GM18867 (cell line): ENCODE data around the gene PARVB.

Experiments used
- ATAC-seq: cut with Tn5 transposase; IDR thresholded peaks from one replicate; pipeline ENCODE4 v1.9.1; 2021; ENCODE audit warnings: mild to moderate bottlenecking, moderate library complexity; ENCODE audit not compliant: unreplicated experiment

The PARVB gene

GRCh38 chr22:44209343-44209742 is 185.2 kb downstream of the PARVB start:
- no peak for ATAC-seq

GRCh38 chr22:44210722-44211121 is 186.6 kb downstream of the PARVB start:
- ATAC-seq, result no peak

- no peak for ATAC-seq
Observed at GRCh38 chr22:44211256-44211945, 187.3 kb downstream of the PARVB start.

GRCh38 chr22:44211946-44212930 is 188.1 kb downstream of the PARVB start:
- no peak for ATAC-seq

GRCh38 chr22:44212936-44213335 is 188.8 kb downstream of the PARVB start:
- ATAC-seq, result no peak

GRCh38 chr22:44213489-44214043 is 189.5 kb downstream of the PARVB start:
- no peak for ATAC-seq

- ATAC-seq, result no peak
Observed at GRCh38 chr22:44214187-44214586, 190.1 kb downstream of the PARVB start.

GRCh38 chr22:44214764-44215163 is 190.7 kb downstream of the PARVB start:
- ATAC-seq, result no peak

- ATAC-seq, result no peak
Observed at GRCh38 chr22:44215287-44215686, 191.2 kb downstream of the PARVB start.

GRCh38 chr22:44217346-44217745 is 193.2 kb downstream of the PARVB start:
- no peak for ATAC-seq

GRCh38 chr22:44218071-44218470 is 194.0 kb downstream of the PARVB start:
- ATAC-seq, result no peak

GRCh38 chr22:44219101-44219870 is 195.2 kb downstream of the PARVB start:
- no peak for ATAC-seq

GRCh38 chr22:44220727-44221680 is 196.9 kb downstream of the PARVB start:
- no peak for ATAC-seq

GRCh38 chr22:44221710-44222475 is 197.8 kb downstream of the PARVB start:
- no peak for ATAC-seq
